Measurements from ENCODE around the gene CYFIP2.
"Not testable (repeated sequence)": the region's sequence is repeated elsewhere in the genome, so short reads cannot be mapped to it uniquely, and the experiment has no call there.

CYFIP2 gene

GRCh38 chr5:157415838-157416237 is 149.9 kb downstream of the CYFIP2 start:
- DNase-seq: no peak

DNA sequence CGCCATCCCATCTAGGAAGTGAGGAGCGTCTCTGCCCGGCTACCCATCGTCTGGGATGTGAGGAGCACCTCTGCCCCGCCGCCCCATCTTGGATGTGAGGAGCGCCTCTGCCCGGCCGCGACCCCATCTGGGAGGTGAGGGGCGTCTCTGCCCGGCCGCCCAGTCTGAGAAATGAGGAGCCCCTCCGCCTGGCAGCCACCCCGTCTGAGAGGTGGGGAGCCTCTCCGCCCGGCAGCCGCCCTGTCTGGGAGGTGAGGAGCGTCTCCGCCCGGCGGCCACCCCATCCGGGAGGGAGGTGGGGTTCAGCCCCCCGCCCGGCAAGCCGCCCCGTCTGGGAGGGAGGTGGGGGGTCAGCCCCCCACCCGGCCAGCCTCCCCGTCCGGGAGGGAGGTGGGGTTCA is 153.6 kb downstream of the CYFIP2 start:
- DNase-seq: not testable (repeated sequence)

GRCh38 chr5:157429920-157430319 is 164.0 kb downstream of the CYFIP2 start:
- not testable (repeated sequence) for DNase-seq

DNA sequence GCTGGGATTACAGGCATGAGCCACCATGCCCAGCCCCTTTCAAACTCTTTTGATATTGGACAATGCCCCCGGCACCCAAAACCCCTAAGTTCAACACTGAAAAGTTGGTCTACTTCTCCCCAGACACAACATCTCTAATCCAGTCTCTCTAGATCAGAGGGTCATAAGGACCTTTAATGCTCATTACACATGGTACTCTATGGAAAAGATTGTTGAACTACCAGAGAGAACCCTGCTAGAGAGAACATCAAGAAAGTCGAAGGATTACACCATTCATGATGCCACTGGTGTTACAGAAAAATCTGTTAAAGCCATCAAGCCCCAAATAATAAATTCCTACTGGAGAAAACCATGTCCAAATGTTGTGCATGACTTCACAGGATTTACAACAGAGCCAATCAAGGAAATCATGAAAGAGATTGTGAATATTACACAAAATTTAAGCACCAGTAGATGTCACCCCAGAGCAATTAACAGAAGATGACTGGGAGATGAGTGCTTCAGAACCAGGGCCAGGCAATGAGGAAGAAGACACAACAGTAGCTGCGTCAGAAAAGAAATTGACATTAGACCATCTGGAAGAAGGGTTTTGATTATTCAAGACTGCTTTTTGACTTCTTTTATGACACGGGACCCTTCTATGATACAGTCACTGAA is 165.7 kb downstream of the CYFIP2 start:
- DNase-seq: no peak

GRCh38 chr5:157434096-157434495 is 168.2 kb downstream of the CYFIP2 start:
- DNase-seq: no peak

- no peak for DNase-seq
These were observed 177.2 kb downstream of the CYFIP2 start for GRCh38 chr5:157443041-157443549.

DNA sequence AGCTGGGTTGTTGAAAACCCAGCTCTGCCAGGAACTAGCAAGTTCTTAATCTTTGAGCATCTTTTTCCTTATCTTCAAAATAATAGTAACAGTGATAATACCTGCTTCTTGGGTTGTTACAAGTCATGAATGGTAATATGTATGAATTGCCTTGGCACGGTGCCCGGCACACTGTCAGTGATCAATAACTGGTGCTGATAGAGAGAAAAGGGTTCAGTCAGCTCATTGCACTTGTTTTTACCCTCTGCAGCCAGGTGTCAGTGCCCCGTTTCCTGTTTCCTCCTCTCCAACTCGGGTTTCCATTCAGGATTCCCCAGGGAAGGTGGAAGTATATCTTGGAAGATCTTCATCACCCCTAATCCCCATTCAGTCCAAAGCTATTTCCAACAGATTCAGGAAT is 178.3 kb downstream of the CYFIP2 start:
- DNase-seq: no peak
